Hepatocyte (in vitro differentiated cells): ENCODE data around the gene LHFPL2. TPM values are rescaled to one million over a fixed set of nuclear protein-coding genes. Genes with fewer than 3 reads are reported as not detected.

ENCODE experiments used
- DNase-seq: peaks from one replicate; pipeline ENCODE4 v3.0.0-alpha.2; 2016; ENCODE audit warnings: low spot score
- H2AFZ ChIP-seq: fragments of 200-600 bp; sonication (generic); 2 replicates; pipeline ENCODE4 v1.6.0; 2016; ENCODE audit warnings: antibody characterized with exemption, mild to moderate bottlenecking
- H3K27ac ChIP-seq: fragments of 200-600 bp; sonication (generic); 2 replicates; pipeline ENCODE4 v1.5.1; 2016; ENCODE audit warnings: mild to moderate bottlenecking
- H3K27me3 ChIP-seq: fragments of 200-600 bp; sonication (generic); 2 replicates; pipeline ENCODE4 v1.6.1; 2016
- H3K36me3 ChIP-seq: fragments of 200-600 bp; sonication (generic); replicated peaks from 2 replicates; pipeline ENCODE4 v1.5.1; 2016; ENCODE audit warnings: low read depth; ENCODE audit not compliant: insufficient read depth
- H3K4me1 ChIP-seq: fragments of 200-600 bp; sonication (generic); 2 replicates; pipeline ENCODE4 v1.5.1; 2016; ENCODE audit warnings: mild to moderate bottlenecking, moderate library complexity; ENCODE audit not compliant: insufficient read depth
- H3K4me2 ChIP-seq: fragments of 200-600 bp; sonication (generic); 2 replicates; pipeline ENCODE4 v1.6.0; 2016
- H3K4me3 ChIP-seq: fragments of 200-600 bp; sonication (generic); 2 replicates; pipeline ENCODE4 v1.5.1; 2016; ENCODE audit warnings: mild to moderate bottlenecking
- H3K79me2 ChIP-seq: fragments of 200-600 bp; sonication (generic); 2 replicates; pipeline ENCODE4 v1.6.0; 2017; ENCODE audit warnings: mild to moderate bottlenecking
- H3K9me2 ChIP-seq: fragments of 200-600 bp; sonication (generic); replicated peaks from 2 replicates; pipeline ENCODE4 v1.6.0; 2017; ENCODE audit warnings: mild to moderate bottlenecking; ENCODE audit not compliant: insufficient read depth
- H3K9me3 ChIP-seq: fragments of 200-600 bp; sonication (generic); 2 replicates; pipeline ENCODE4 v1.5.1; 2016; ENCODE audit warnings: low read depth, mild to moderate bottlenecking
- H4K20me1 ChIP-seq: fragments of 200-600 bp; sonication (generic); 2 replicates; pipeline ENCODE4 v1.6.0; 2016; ENCODE audit warnings: mild to moderate bottlenecking; ENCODE audit not compliant: insufficient read depth, poor library complexity, severe bottlenecking
- EZH2 ChIP-seq: fragments of 200-600 bp; sonication (generic); IDR thresholded peaks from 2 replicates; pipeline ENCODE4 v1.6.1; 2016; ENCODE audit warnings: antibody characterized with exemption, mild to moderate bottlenecking, borderline replicate concordance
- EZH2phosphoT487 ChIP-seq: fragments of 200-600 bp; sonication (generic); IDR thresholded peaks from one replicate; pipeline ENCODE4 v1.6.1; 2018; ENCODE audit warnings: antibody characterized with exemption, mild to moderate bottlenecking, low read depth, moderate library complexity; ENCODE audit not compliant: unreplicated experiment, severe bottlenecking
- WGBS: methylation state at CpG from one replicate; pipeline ENCODE4 v1.1.6; 2016; ENCODE audit warnings: low lambda C conversion rate; ENCODE audit errors: missing lambda C conversion rate; 5-methylcytosine and 5-hydroxymethylcytosine counted together
- polyA plus RNA-seq: library from polyadenylated mRNA; unstranded; fragments of >200 nt; fragmentation: Nextera tagmentation; extraction: Ambion mirVana; gene quantifications from 2 replicates; pipeline ENCODE4 v1.2.1, GENCODE V29; 2016
- total RNA-seq: library from RNA; depleted of rRNA; stranded (reverse); fragments of >200 nt; gene quantifications from 2 replicates; pipeline ENCODE4 v1.2.3, GENCODE V29; 2014
- TF ChIP-seq, protein P1 (sequence below): fragments of 200-600 bp; sonication (generic); IDR thresholded peaks from 2 replicates; pipeline ENCODE4 v1.5.1; 2016; ENCODE audit warnings: antibody characterized with exemption, mild to moderate bottlenecking; ENCODE audit not compliant: poor library complexity

The LHFPL2 gene
- total and polyA plus RNA-seq, 2 experiments from 2014 or later, result 15.6 to 39.9 TPM

DNA sequence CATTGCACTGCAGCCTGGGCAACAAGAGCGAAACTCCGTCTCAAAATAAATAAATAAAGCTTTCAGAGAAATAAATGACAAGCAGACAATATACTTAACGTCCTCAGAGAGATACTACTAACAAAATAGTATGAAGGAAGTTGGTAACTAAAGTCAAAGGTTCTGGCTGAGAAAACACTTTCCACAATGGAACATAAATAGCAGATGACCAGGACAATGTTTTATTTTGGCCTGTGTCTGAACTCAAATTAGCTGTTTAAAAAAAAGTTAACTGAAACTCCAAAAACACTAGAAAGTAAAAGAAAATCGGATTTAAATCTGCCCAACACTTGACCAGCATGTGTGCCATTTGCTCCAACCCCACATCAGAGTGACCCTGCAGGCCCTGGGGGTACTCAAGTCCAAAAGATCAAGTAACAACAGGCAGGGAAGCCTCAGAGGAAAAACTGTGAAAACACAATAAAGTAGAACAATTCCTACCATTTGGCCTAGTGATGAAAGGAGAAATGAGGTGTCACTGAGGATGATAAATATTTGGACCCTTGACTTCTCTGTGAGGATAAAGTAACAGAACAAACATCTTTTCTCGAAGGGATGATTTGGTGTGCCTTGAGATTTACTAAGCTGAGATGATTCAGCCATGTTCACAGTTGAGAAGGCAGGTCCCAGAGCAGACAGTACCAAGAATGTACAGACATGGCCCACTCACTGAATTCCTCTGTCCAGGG is 47.7 kb downstream of the LHFPL2 start:
- H3K4me3 ChIP-seq, result no peak overlapping the region
- peak overlapping the region; percentile 51 for H3K4me2 ChIP-seq
- WGBS, result 64% methylated on average over 5 of the region's 5 CpGs
- peak overlapping the region; percentile 74 for H3K27ac ChIP-seq
- no peak for TF ChIP-seq EZH2
- TF ChIP-seq, protein P1, sequence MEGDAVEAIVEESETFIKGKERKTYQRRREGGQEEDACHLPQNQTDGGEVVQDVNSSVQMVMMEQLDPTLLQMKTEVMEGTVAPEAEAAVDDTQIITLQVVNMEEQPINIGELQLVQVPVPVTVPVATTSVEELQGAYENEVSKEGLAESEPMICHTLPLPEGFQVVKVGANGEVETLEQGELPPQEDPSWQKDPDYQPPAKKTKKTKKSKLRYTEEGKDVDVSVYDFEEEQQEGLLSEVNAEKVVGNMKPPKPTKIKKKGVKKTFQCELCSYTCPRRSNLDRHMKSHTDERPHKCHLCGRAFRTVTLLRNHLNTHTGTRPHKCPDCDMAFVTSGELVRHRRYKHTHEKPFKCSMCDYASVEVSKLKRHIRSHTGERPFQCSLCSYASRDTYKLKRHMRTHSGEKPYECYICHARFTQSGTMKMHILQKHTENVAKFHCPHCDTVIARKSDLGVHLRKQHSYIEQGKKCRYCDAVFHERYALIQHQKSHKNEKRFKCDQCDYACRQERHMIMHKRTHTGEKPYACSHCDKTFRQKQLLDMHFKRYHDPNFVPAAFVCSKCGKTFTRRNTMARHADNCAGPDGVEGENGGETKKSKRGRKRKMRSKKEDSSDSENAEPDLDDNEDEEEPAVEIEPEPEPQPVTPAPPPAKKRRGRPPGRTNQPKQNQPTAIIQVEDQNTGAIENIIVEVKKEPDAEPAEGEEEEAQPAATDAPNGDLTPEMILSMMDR, result no peak
- H3K4me1 ChIP-seq, result peaks cover 53% of the 10 kb centered on the region
- H3K9me3 ChIP-seq, result no peaks in the 10 kb centered on the region
- no peak overlapping the region for H2AFZ ChIP-seq
- no peaks in the 10 kb centered on the region for H3K9me2 ChIP-seq
- no peaks in the 10 kb centered on the region for H4K20me1 ChIP-seq
- no peaks in the 10 kb centered on the region for H3K27me3 ChIP-seq
- H3K79me2 ChIP-seq, result peaks cover 55% of the 10 kb centered on the region
- H3K36me3 ChIP-seq, result no peaks in the 10 kb centered on the region
- DNase-seq, result no peak

DNA sequence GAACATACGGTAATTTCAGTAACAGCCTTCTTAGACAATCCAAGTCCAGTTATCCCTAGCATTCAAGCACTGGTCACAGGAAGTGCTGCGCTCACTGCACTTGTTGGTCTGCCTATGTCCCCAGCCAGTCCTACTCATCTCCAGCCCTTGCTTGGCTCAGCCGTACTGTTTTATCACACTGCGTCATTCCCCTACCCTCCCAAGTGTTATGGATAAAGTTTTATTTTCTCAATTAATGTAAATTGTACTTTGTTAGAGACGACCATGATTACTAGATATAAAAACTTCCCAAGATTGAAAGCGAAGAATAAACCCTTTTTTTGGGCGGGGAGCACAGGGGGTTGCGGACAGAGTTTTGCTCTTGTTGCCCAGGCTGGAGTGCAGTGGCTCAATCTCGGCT is 49.6 kb downstream of the LHFPL2 start:
- TF ChIP-seq EZH2 (no peak), EZH2phosphoT487 (no peak)
- TF ChIP-seq, protein P1, result no peak
- H2AFZ ChIP-seq, result no peak overlapping the region
- no peaks in the 10 kb centered on the region for H3K9me3 ChIP-seq
- 95% methylated on average over 9 of the region's 9 CpGs for WGBS
- peak overlapping the region; percentile 2 for H3K27ac ChIP-seq
- no peak overlapping the region for H3K4me2 ChIP-seq
- H3K27me3 ChIP-seq, result no peaks in the 10 kb centered on the region
- no peaks in the 10 kb centered on the region for H4K20me1 ChIP-seq
- H3K4me1 ChIP-seq, result peaks cover 53% of the 10 kb centered on the region
- H3K79me2 ChIP-seq, result peaks cover 63% of the 10 kb centered on the region
- no peak for DNase-seq
- H3K36me3 ChIP-seq, result no peaks in the 10 kb centered on the region
- no peak overlapping the region for H3K4me3 ChIP-seq
- no peaks in the 10 kb centered on the region for H3K9me2 ChIP-seq

DNA sequence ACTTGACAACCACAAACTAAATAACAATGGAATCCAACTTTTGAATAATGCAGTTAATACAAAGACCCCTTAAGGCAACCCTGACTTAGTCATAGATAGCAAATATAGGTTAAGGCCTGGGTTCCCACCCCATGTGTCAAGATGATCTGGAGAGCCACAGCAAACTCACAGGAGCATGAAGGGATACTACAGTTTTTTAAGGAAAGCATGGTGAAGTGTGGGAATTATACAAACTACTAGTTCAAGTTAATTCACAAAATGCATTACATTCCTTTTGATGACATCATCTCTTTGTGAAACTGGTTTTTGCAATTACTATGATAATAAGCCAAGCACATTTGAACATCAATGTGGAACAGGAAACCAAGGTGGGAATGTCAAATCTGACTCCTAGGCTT is 50.6 kb downstream of the LHFPL2 start:
- Histone ChIP-seq H2AFZ (no peak overlapping the region), H3K4me3 (no peak overlapping the region), H3K27ac (peak overlapping the region; percentile 2), H3K4me1 (peaks cover 62% of the 10 kb centered on the region), H3K9me2 (no peaks in the 10 kb centered on the region), H3K9me3 (no peaks in the 10 kb centered on the region), H3K36me3 (no peaks in the 10 kb centered on the region), H4K20me1 (no peaks in the 10 kb centered on the region), H3K79me2 (peaks cover 63% of the 10 kb centered on the region), H3K27me3 (no peaks in the 10 kb centered on the region), H3K4me2 (no peak overlapping the region)
- TF ChIP-seq, protein P1, result no peak
- TF ChIP-seq EZH2 (no peak), EZH2phosphoT487 (no peak)
- DNase-seq, result no peak
